ENCODE measurements around the gene SIX5. TPM values are rescaled to one million over a fixed set of nuclear protein-coding genes. Genes with fewer than 3 reads are reported as not detected.

Gene SIX5
- total RNA-seq, 4 donors from 2014 or later: 4.2 to 20.3 (median 6.9) TPM

- TF ChIP-seq, protein P1, sequence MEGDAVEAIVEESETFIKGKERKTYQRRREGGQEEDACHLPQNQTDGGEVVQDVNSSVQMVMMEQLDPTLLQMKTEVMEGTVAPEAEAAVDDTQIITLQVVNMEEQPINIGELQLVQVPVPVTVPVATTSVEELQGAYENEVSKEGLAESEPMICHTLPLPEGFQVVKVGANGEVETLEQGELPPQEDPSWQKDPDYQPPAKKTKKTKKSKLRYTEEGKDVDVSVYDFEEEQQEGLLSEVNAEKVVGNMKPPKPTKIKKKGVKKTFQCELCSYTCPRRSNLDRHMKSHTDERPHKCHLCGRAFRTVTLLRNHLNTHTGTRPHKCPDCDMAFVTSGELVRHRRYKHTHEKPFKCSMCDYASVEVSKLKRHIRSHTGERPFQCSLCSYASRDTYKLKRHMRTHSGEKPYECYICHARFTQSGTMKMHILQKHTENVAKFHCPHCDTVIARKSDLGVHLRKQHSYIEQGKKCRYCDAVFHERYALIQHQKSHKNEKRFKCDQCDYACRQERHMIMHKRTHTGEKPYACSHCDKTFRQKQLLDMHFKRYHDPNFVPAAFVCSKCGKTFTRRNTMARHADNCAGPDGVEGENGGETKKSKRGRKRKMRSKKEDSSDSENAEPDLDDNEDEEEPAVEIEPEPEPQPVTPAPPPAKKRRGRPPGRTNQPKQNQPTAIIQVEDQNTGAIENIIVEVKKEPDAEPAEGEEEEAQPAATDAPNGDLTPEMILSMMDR (IDR thresholded peaks at IDR 0.05; ENCODE audit: low read depth): no peak
These were observed 26.1 kb downstream of the SIX5 start for GRCh38 chr19:45742969-45743368.

DNA sequence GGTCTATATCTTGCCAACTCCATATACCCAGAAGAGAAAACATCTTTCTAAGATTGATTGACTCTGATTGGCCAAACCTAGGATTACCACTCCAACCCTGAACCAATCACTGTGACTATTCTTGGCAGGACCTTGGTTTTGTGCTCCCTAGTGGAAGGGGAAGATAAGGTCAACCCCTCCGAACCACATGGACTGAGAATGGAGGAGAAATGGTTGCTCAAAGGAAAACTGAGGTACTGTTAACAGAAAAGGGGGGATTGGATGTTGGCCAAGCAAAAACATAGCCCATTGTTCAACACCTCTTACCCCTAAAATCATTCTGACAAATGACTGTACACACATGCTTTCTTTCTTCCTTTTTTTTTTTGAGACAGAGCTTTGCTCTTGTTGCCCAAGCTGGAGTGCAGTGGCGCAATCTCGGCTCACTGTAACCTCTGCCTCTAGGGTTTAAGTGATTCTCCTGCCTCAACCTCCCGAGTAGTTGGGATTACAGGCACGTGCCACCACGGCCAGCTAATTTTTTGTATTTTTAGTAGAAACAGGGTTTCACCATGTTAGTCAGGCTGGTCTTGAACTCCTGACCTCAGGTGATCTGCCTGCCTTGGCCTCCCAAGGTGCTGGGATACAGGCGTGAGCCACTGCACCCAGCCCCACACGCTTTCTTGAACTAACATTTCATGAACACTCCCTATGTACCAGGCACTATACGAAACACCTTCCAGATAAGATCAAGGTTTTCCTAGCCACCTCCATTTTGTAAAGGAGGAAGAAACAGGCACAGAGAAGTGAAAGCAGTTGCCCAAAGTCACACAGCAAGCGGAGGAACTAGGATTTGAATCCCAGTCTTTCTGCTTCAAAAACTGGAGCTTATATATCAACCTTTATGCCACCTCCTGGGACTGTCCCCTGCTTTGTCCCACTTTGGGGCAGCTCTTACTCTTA lies 29.3 kb downstream of the SIX5 start:
- TF ChIP-seq, protein P1 (IDR thresholded peaks at IDR 0.05; ENCODE audit: low read depth): no peak

DNA sequence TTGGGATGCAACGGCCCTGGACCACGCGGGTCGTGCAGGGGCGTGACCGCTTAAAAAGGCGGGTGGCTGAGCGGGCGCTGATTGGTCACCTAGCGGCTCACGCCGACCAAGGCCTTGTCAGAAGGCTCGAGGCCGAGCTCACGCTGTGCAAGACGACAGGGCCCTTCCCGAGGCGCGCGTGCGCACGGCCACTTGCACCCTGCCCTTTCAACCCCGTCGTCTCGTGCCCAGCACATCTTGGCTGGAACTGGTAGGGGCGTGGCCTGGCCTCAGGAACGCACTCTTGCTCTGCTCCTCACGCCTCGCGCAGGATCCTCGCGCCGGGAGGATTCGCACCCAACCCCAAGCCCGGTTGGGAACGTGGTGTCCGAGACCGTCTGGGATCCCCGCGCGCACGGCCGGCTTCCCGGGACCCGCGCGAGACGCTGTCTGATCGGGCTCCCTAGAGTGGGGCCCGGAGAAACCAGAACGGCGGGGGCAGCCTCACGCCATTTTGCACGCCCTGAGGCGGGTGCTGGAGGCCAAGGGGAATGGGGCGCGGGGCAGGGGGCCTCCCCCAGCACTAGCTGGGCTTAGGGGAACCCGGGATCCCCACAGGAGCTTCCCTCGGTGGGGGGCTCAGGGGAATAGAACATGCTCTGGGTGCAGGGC lies 35.8 kb downstream of the SIX5 start, which contains the start of gene MEIOSIN:
MEIOSIN (plus strand) TSS at position 280 of the 651 bp plus-strand sequence. CDS start 1,938 bp downstream, outside the sequence.
- TF ChIP-seq, protein P1 (IDR thresholded peaks at IDR 0.05; ENCODE audit: low read depth): no peak

DNA sequence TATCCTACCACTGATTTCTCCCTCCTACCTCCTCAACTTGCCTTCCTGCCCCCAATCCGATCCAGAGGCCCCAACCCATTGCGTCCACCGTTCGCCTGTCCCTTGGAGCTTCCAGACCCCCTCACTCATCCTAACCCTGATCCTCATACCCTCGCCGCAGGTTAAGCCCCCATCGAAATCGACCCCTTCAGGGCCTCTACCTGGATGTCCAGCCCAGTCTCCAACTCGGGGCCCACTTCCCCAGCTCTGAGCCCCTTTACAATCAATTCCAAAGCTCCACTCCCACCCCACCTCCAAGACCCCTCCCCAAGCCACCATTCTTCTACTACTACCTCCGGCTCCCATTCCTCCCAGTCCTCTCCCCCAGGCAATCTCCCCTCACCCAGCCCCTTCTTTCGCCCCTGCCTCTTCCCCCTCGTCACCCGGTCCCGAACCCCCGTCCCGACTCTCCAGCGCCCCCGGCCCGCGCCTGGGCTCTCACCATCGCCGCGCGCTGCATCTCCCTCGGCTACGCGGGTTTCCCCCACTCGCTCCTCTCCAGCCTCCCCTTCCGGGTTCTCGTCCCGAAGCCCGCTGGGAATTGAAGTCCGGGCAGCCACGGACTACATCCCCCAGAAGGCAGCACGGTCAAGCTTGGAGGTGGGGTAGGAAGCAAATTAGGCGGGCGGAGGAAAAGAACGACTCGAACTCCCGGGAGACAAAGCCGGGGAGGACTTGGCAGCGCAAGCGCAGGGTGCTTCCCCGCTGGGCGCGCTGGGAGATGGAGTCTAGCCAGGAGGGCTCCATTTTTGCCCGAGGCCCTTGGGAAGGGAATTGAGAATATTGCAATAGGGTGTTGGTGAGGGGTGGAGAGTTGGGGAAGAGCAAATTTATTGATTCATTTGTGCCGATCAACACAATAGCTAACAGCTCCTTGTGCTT lies 38.4 kb downstream of the SIX5 start, which contains the start of gene FBXO46:
FBXO46 (minus strand) TSS at position 529 of the 921 bp plus-strand sequence. CDS start 17,401 bp downstream, outside the sequence.
- TF ChIP-seq, protein P1 (IDR thresholded peaks at IDR 0.05; ENCODE audit: low read depth): no peak

- TF ChIP-seq, protein P1 (IDR thresholded peaks at IDR 0.05; ENCODE audit: low read depth): no peak
These were observed 39.2 kb downstream of the SIX5 start for GRCh38 chr19:45729800-45730290.

DNA sequence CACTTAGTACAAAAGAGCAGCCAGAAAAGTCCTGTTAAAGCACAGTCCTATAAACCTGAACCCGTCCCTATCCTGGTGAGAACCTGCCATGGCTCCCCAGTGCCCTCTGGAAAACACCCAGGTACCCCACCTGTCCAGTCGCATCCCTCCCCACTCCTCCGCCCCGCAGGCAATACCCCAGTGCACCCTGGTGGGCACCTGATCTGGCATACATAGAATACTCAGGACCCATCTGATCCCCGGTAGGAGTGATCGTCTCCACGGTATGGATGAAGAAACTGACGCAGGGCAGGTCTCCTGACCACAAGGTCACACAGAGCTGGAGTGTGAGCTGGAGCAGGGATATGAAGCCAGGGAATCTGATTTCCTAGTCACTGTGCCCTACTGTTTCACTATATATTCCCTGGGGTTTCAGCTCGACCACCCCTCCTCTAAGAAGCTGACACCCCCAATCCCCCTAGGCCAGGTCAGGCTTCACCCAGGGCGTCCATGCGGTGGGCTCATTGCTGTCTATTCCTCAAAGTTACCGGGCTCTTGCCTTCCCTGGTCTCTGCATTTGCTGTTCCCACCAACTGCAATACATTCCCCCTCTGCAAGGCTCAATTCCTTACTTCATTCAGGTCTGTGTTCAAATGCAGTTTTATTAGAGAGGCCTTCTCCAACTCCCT lies 50.9 kb downstream of the SIX5 start:
- TF ChIP-seq, protein P1 (IDR thresholded peaks at IDR 0.05; ENCODE audit: low read depth): no peak
